GM10248 (cell line): ENCODE results near the gene NUDT9.
"Not testable (repeated sequence)": the region's sequence is repeated elsewhere in the genome, so short reads cannot be mapped to it uniquely, and the experiment has no call there.

Source experiments
- CTCF ChIA-PET: fragments of 300-600 bp; sonication (Branson Sonifier 250); formaldehyde crosslinking; extraction: SDS; loops from one replicate; lab custom pipeline; 2021; ENCODE audit warnings: antibody characterized with exemption; lab: Yijun Ruan, JAX
- POLR2A ChIA-PET: fragments of 350-650 bp; sonication (Branson Sonifier 250); formaldehyde crosslinking; extraction: SDS; loops from one replicate; lab custom pipeline; 2020; ENCODE audit warnings: antibody characterized with exemption; lab: Yijun Ruan, JAX
- DNase-seq: peaks from one replicate; pipeline ENCODE4 v3.0.0; 2012; ENCODE audit errors: extremely low spot score
- TF ChIP-seq, protein P1 (sequence below): IDR thresholded peaks from 2 replicates; pipeline ENCODE4 v1.5.1; 2012; ENCODE audit warnings: mild to moderate bottlenecking, low read depth; ENCODE audit errors: extremely low read depth, missing control alignments, control extremely low read depth

The NUDT9 gene

DNA sequence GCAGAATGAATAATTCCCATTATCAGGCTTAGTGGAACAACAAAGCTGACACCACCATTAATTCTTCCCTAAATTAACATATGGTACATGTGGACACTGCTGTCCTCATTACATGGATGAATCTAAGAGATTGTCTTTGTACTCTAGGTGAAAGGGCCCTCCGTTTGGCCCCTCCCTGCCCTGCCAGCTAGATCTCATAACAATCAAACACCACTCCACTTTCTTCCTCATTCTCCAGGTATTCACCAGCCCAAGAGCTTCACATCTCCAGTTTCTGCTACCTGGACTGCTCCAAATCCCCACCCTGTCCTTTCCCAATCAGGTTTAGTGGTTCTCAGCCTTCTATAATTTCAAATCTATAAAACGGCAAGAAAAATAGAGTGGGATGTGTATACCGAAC lies 35.1 kb upstream of the NUDT9 start:
- ChIA-PET CTCF (interaction anchor here (1.1 kb wide), 2 partner anchors 10 to 80 kb away, joined by 3 read pairs; no protein-coding TSS in a partner anchor), POLR2A (no interaction called here)
- DNase-seq: no peak
- TF ChIP-seq, protein P1, sequence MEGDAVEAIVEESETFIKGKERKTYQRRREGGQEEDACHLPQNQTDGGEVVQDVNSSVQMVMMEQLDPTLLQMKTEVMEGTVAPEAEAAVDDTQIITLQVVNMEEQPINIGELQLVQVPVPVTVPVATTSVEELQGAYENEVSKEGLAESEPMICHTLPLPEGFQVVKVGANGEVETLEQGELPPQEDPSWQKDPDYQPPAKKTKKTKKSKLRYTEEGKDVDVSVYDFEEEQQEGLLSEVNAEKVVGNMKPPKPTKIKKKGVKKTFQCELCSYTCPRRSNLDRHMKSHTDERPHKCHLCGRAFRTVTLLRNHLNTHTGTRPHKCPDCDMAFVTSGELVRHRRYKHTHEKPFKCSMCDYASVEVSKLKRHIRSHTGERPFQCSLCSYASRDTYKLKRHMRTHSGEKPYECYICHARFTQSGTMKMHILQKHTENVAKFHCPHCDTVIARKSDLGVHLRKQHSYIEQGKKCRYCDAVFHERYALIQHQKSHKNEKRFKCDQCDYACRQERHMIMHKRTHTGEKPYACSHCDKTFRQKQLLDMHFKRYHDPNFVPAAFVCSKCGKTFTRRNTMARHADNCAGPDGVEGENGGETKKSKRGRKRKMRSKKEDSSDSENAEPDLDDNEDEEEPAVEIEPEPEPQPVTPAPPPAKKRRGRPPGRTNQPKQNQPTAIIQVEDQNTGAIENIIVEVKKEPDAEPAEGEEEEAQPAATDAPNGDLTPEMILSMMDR: no peak

DNA sequence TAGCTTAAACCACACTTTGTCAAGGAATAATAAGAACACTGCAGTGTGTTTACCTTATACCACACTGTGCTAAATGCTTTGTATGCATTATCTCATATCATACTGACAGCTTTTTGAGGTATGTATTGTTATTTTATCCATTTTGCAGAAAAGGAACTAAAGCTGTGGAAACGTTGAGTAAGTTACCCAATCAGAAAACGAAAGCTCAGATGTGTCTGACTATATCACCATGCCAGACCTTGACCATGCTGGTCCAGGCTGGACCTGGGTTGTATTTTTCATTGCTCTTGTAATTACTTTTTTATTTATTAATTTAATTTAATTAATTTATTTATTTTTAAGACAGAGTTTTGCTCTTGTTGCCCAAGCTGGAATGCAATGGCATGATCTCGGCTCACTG lies 33.5 kb upstream of the NUDT9 start:
- DNase-seq: no peak
- TF ChIP-seq, protein P1: no peak
- ChIA-PET CTCF (interaction anchor here (0.8 to 5.0 kb wide), 5 partner anchors 12 to 78 kb away, joined by 3 to 43 read pairs (median 3); no protein-coding TSS in a partner anchor), POLR2A (no interaction called here)

DNA sequence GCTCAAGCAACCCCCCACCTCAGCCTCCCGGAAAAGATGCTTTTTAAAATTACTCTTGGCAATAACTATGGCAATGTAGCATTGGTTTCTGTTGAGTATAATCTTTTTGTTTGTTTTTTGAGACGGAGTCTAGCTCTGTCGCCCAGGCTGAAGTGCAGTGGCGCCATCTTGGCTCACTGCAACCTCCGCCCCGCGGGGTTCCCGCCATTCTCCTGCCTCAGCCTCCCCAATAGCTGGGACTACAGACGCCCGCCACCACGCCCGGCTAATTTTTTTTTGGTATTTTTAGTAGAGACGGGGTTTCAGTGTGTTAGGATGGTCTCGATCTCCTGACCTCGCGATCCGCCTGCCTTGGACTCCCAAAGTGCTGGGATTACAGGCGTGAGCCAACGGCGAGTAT lies 32.3 kb upstream of the NUDT9 start:
- DNase-seq, POLR2A ChIA-PET: not testable (repeated sequence)
- CTCF ChIA-PET: interaction anchor here (0.9 to 5.0 kb wide), 10 partner anchors 8 to 79 kb away, joined by 3 to 43 read pairs (median 4); no protein-coding TSS in a partner anchor

DNA sequence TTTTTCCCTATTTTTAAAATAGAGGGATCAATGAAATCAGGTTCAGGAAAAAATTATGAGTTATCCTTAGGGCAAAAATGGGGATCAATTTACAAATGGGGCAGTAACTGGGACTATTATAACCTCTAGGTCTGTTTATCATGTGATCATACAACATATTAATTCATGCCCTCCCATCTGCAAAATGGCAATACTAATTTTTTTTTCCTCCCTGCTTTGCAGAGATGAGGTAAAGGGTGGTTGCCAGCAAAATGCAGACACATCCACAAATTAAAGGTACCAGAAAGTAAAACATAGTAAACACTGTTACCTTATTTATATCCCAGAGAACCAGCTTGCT lies 31.9 kb upstream of the NUDT9 start:
- TF ChIP-seq, protein P1: no peak
- ChIA-PET POLR2A (interaction anchor here (0.6 to 1.0 kb wide), 4 partner anchors 9 to 234 kb away, joined by 3 to 5 read pairs (median 4); partner anchors contain the start of gene NUDT9), CTCF (interaction anchor here (0.6 to 5.0 kb wide), 13 partner anchors 9 to 799 kb away, joined by 3 to 43 read pairs (median 4); no protein-coding TSS in a partner anchor)
- DNase-seq: peak; percentile 23

DNA sequence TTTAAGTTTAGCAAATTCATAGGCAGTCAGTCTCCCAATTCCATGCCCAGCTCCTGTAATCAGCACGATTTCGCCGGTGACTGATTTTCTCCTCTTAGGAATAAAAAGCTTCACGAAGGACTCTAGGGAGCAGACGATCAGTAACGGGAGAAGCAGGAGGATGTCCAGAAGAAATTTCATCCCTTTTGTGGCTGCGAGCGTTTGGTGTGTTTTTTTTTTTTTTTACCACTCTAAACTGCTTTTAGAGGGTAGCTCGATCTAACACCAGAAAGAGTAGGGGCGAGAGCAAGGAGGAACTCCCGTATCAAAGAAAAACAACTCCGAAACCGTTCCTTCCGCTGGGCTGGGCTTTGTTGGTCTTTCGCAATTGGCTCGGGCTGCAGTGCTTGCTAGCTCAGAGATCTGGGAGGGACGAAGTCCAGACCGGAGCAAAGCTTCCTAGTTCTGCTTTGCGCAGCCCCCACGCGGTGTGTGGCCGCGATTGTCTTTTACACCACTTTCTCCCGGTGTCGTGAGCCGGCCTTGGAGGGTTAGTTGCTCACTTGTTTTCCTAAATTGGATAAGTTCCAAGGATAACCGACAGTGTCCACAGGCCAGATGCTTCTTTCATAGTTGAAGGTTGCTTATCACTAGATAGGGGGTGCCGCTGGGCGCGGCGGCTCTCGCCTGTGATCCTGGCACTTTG lies 31.3 kb upstream of the NUDT9 start, which contains the start of gene HSD17B11:
Gene HSD17B11, minus strand, starts transcription at position 298 of the 685 bp plus-strand sequence. Its CDS starts 118 bp downstream, at position 180.
- DNase-seq: peak; percentile 94

DNA sequence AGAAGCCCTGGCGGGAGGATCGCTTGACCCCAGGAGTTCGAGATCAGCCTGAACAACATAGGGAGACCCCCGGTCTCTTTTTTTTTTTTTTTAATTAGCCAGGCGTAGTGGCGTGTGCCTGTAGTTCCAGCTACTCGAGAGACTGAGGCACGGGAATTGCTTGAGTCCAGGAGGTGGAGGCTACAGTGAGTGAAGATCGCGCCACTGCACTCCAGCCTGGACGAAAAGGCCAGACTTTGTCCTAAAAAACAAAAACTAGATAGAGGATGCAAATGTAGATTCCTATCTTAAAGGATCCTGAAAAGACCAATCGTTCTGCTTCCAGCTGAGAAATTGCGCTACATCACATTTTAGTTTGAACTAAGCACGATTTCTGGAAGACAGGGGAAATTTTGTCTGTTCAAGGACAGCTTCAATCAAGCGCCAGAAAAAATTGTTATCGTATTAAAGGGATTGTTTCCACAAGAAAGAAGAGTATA lies 30.8 kb upstream of the NUDT9 start:
- DNase-seq: no peak
- POLR2A ChIA-PET: interaction anchor here (1.0 kb wide), 2 partner anchors 12 to 31 kb away, joined by 5 read pairs; partner anchors contain the start of gene NUDT9
- TF ChIP-seq, protein P1: no peak
- CTCF ChIA-PET: interaction anchor here (1.0 to 5.0 kb wide), 5 partner anchors 9 to 73 kb away, joined by 3 to 43 read pairs (median 9); no protein-coding TSS in a partner anchor

More for the DNA sequence above, 31.3 kb upstream of the NUDT9 start, which contains the start of gene HSD17B11:
- TF ChIP-seq, protein P1: no peak
- CTCF ChIA-PET: interaction anchor here (0.6 to 5.0 kb wide), 13 partner anchors 9 to 798 kb away, joined by 3 to 43 read pairs (median 4); no protein-coding TSS in a partner anchor
- POLR2A ChIA-PET: interaction anchor here (0.6 to 1.0 kb wide), 4 partner anchors 9 to 234 kb away, joined by 3 to 5 read pairs (median 4); partner anchors contain the start of gene NUDT9
